Panc1 (cell line): Measurements from ENCODE around the gene VPS33B.

Experiments
- TCF7L2 ChIP-seq: IDR thresholded peaks from 2 replicates; pipeline ENCODE4 v1.6.1; 2011; ENCODE audit warnings: mild to moderate bottlenecking, low read depth, low read length, inconsistent platforms
- TF ChIP-seq, protein P1 (sequence below): fragments of 450-650 bp; IDR thresholded peaks from 2 replicates; pipeline ENCODE4 v1.5.1; 2017; ENCODE audit warnings: mild to moderate bottlenecking

DNA sequence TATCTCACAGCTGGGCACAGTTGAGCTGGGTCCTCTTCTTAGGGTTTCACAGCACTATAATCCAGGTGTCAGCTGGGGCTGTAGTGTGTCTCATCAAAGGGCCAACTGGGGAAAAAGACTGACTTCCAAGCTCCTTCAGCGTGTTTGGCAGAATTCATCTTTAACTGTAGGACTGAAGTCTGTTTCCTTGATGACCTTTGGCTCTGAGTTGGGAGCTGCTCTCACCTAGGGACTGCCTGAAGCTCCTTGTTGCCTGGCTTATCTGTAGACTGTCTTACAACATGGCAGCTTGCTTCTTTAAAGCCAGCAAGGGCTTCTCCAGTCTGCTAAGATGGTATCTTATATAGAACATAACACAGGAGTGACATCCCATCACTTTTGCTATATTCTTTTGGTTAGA is 5.3 kb upstream of the VPS33B start:
- TF ChIP-seq, protein P1, sequence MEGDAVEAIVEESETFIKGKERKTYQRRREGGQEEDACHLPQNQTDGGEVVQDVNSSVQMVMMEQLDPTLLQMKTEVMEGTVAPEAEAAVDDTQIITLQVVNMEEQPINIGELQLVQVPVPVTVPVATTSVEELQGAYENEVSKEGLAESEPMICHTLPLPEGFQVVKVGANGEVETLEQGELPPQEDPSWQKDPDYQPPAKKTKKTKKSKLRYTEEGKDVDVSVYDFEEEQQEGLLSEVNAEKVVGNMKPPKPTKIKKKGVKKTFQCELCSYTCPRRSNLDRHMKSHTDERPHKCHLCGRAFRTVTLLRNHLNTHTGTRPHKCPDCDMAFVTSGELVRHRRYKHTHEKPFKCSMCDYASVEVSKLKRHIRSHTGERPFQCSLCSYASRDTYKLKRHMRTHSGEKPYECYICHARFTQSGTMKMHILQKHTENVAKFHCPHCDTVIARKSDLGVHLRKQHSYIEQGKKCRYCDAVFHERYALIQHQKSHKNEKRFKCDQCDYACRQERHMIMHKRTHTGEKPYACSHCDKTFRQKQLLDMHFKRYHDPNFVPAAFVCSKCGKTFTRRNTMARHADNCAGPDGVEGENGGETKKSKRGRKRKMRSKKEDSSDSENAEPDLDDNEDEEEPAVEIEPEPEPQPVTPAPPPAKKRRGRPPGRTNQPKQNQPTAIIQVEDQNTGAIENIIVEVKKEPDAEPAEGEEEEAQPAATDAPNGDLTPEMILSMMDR, result no peak
- TF ChIP-seq TCF7L2, result no peak
